Activated CD8-positive, alpha-beta memory T cell treated with anti-CD3 and anti-CD28 coated beads, Interleukin-2, amount 50 U/mL, for 1 hour (primary cell): ENCODE measurements around the gene TSPAN2.
"Not testable (repeated sequence)": the region's sequence is repeated elsewhere in the genome, so short reads cannot be mapped to it uniquely, and the experiment has no call there.

ENCODE experiments used
- DNase-seq: peaks from one replicate; pipeline ENCODE4 v3.0.0-alpha.2; 2020; ENCODE audit errors: extremely low read depth

The TSPAN2 gene

GRCh38 chr1:115036814-115037507 is 52.3 kb downstream of the TSPAN2 start:
- DNase-seq: no peak

GRCh38 chr1:115035652-115036051 is 53.7 kb downstream of the TSPAN2 start:
- no peak for DNase-seq

- DNase-seq: no peak
Measured at GRCh38 chr1:115031595-115031994, 57.7 kb downstream of the TSPAN2 start.

GRCh38 chr1:115029526-115029925 is 59.8 kb downstream of the TSPAN2 start, which contains the start of gene TSHB:
TSS of gene TSHB (plus strand) at chr1:115029826. CDS start at chr1:115033363, 3,537 bp downstream.
- DNase-seq: no peak

GRCh38 chr1:115023593-115023992 is 65.7 kb downstream of the TSPAN2 start:
- no peak for DNase-seq

- no peak for DNase-seq
Measured at GRCh38 chr1:115021145-115021544, 68.2 kb downstream of the TSPAN2 start.

GRCh38 chr1:115019549-115019948 is 69.8 kb downstream of the TSPAN2 start:
- not testable (repeated sequence) for DNase-seq

GRCh38 chr1:115013792-115014191 is 75.5 kb downstream of the TSPAN2 start:
- DNase-seq: no peak

GRCh38 chr1:115012434-115012833 is 76.9 kb downstream of the TSPAN2 start:
- no peak for DNase-seq

GRCh38 chr1:115012006-115012405 is 77.3 kb downstream of the TSPAN2 start:
- no peak for DNase-seq

- DNase-seq: no peak
Measured at GRCh38 chr1:115006191-115006590, 83.1 kb downstream of the TSPAN2 start.
